ENCODE data around the gene LDLRAD3.

GRCh38 chr11:35935390-35935789 lies 8.5 kb upstream of the LDLRAD3 start:
- TF ChIP-seq CTCF (IDR thresholded peaks at IDR 0.05) = no peak
- no peak for TF ChIP-seq POLR2A (IDR thresholded peaks at IDR 0.05)
